Activated CD4-positive, alpha-beta T cell treated with anti-CD3 and anti-CD28 coated beads for 36 hours (primary cell): ENCODE measurements around the gene PIH1D1. TPM values are rescaled to one million over a fixed set of nuclear protein-coding genes. Genes with fewer than 3 reads are reported as not detected.

ENCODE experiments used
- ATAC-seq: fragments of 200-7000 bp; cut with Tn5 transposase; one replicate; pipeline ENCODE4 v1.10.0; 2021; ENCODE audit warnings: mild to moderate bottlenecking, moderate library complexity
- CTCF ChIA-PET: fragments of 350-600 bp; sonication (Branson Sonifier 250); formaldehyde crosslinking; loops from one replicate; lab custom pipeline; 2021; ENCODE audit warnings: antibody characterized with exemption; lab: Charles Lee
- POLR2A ChIA-PET: fragments of 350-600 bp; sonication (Branson Sonifier 250); formaldehyde crosslinking; loops from one replicate; lab custom pipeline; 2021; ENCODE audit warnings: antibody characterized with exemption, inconsistent platforms; lab: Charles Lee
- DNase-seq: peaks from one replicate; pipeline ENCODE4 v3.0.0-alpha.2; 2020
- H3K27ac Mint-ChIP-seq: one replicate; pipeline ENCODE4 v1.8.0; 2021; ENCODE audit warnings: mixed read lengths
- H3K27me3 Mint-ChIP-seq: one replicate; pipeline ENCODE4 v1.8.0; 2021; ENCODE audit warnings: mixed read lengths
- H3K36me3 Mint-ChIP-seq: one replicate; pipeline ENCODE4 v1.8.0; 2021; ENCODE audit warnings: low read depth, mixed read lengths
- H3K4me1 Mint-ChIP-seq: one replicate; pipeline ENCODE4 v1.8.0; 2021; ENCODE audit warnings: mixed read lengths
- H3K4me3 Mint-ChIP-seq: one replicate; pipeline ENCODE4 v1.8.0; 2021; ENCODE audit warnings: mild to moderate bottlenecking, moderate library complexity, mixed read lengths
- H3K9me3 Mint-ChIP-seq: one replicate; pipeline ENCODE4 v1.8.0; 2021; ENCODE audit warnings: low read depth, mixed read lengths
- intact Hi-C, 2 experiments: fragments of 100-400 bp; cut with DNase I in 1 of 2; cut with micrococcal nuclease in 1 of 2; formaldehyde crosslinking; loops; one replicate each; pipeline versions ENCODE4 v1.14.2 to v1.15.1; 2022 to 2024; cut with DNase I, micrococcal nuclease
- total RNA-seq, 2 experiments: library from RNA; stranded (reverse); gene quantifications; one replicate each; pipeline ENCODE4 v1.2.3, GENCODE V29; 2021

Gene PIH1D1
- total RNA-seq, 2 experiments from 2014 or later: 117 to 138 TPM

DNA sequence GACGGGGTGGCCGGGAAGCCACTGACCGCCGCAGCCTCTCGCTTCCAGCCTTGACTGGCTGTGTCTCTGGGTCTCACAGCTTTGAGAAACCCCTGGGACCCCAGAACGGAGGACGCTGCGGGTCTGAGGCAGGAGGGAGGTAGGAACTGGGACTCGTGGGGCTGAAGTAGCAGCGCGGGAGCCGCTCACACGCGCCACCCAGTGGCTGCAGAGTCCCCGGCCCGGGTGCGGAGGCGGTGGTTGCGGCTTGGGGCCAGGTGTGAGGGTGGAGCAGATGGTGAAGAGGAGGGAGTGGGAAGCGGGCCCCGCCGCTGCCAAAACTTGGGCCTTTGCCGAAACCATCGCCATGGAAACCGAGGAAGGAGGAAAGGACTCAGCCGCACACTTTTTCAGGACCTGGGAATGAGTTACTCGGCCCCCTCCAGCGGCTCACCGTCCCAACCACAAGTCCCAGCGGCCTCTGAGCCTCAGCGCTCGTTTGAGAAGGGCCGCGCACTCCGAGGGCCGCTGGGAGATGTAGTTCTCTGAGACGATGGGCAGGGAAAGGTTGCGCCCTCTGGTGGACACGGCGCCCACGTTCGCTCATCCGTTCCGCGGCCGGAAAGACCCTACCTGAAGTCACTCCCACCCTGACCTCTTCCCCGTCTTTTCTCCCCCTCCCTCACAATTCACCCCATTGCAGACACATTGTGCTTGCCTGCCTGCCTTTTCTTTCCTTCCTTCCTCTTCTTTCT lies 8.1 kb downstream of the PIH1D1 start:
- H3K4me1 Mint-ChIP-seq: peaks cover 33% of the 10 kb centered on the region
- intact Hi-C loops: loop anchor here (1.0 to 5.0 kb wide), 17 partner anchors 8 to 705 kb away; partner anchors contain the start of genes FLT3LG (in 2 of the 2), PIH1D1 (in 2 of the 2), C19orf73 (in 1 of the 2) and DKKL1 (in 1 of the 2)
- ChIA-PET POLR2A (no interaction called here), CTCF (interaction anchor here (0.6 to 1.9 kb wide), 4 partner anchors 22 to 96 kb away, joined by 3 to 5 read pairs (median 3); no protein-coding TSS in a partner anchor)
- ATAC-seq (peak; percentile 91), DNase-seq (peak; percentile 97)
- peaks cover 17% of the 10 kb centered on the region for H3K36me3 Mint-ChIP-seq
- H3K9me3 Mint-ChIP-seq: no peaks in the 10 kb centered on the region
- H3K27ac Mint-ChIP-seq: peak overlapping the region; percentile 83
- H3K27me3 Mint-ChIP-seq: peaks cover 37% of the 10 kb centered on the region
- H3K4me3 Mint-ChIP-seq: peak overlapping the region; percentile 73

DNA sequence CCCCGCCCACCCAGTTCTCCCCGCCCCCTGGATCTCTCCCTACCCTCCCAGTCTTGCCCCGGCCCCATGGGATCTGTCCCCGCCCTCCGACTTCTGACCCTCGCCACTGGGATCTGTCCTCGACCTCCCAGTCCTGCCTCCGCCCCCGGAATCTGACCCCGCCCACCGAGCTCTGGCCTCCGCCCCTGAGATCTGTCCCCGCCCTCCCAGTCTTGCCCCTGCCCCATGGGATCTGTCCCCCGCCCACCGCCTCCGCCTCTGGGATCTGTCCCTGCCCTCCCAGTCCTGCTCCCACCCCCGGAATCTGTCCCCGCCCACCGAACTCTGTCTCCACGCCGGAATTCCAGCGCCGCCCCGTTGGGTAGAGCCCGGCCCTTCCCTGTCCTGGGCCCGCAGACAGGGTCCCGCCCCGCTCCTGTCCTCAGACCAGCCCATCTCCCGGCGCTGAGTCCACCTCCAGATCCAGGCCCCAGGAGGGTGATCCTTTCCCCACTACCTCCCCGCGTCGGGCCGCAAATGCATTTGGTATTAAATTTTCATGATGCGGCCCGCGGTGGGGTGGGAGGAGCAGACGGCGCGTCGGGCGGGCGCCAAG lies 8.7 kb downstream of the PIH1D1 start:
- CTCF ChIA-PET: interaction anchor here (0.7 to 1.9 kb wide), 4 partner anchors 13 to 51 kb away, joined by 3 to 5 read pairs (median 4); no protein-coding TSS in a partner anchor
- H3K27me3 Mint-ChIP-seq: peaks cover 44% of the 10 kb centered on the region

DNA sequence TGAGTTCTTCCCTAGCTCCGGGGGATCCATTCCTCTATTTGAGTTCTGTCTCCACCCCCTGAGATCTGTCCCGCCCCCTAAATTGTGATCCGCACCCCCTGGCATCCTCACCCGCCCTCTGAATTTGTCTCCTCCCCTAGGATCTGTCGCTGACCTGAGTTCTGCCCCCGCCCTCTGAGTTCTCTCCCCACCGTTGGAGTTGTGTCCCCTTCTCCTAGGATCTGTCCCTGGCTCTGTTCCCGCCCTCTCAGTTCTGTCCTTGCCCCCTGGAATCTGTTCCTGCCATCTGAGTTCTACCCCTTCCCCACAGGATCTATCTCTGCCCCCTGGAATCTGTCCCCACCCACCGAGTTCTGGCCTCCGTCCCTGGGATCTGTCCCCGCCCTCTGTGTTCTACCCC lies 9.3 kb downstream of the PIH1D1 start:
- DNase-seq (peak; percentile 54), ATAC-seq (no peak)
- CTCF ChIA-PET: interaction anchor here (0.6 to 1.9 kb wide), 5 partner anchors 12 to 50 kb away, joined by 3 to 5 read pairs (median 3); no protein-coding TSS in a partner anchor

More for the DNA sequence above, 8.7 kb downstream of the PIH1D1 start:
- POLR2A ChIA-PET: interaction anchor here (0.5 kb wide), 1 partner anchor 584 kb away, joined by 4 read pairs; no protein-coding TSS in a partner anchor
- intact Hi-C loops: loop anchor here (1.0 to 5.0 kb wide), 17 partner anchors 8 to 704 kb away; partner anchors contain the start of genes FLT3LG (in 2 of the 2), PIH1D1 (in 2 of the 2), C19orf73 (in 1 of the 2) and DKKL1 (in 1 of the 2)
- no peaks in the 10 kb centered on the region for H3K9me3 Mint-ChIP-seq
- DNase-seq (peak; percentile 84), ATAC-seq (peak; percentile 13)
- H3K27ac Mint-ChIP-seq: no peak overlapping the region
- peak overlapping the region; percentile 73 for H3K4me3 Mint-ChIP-seq
- H3K4me1 Mint-ChIP-seq: peaks cover 28% of the 10 kb centered on the region
- peaks cover 11% of the 10 kb centered on the region for H3K36me3 Mint-ChIP-seq

DNA sequence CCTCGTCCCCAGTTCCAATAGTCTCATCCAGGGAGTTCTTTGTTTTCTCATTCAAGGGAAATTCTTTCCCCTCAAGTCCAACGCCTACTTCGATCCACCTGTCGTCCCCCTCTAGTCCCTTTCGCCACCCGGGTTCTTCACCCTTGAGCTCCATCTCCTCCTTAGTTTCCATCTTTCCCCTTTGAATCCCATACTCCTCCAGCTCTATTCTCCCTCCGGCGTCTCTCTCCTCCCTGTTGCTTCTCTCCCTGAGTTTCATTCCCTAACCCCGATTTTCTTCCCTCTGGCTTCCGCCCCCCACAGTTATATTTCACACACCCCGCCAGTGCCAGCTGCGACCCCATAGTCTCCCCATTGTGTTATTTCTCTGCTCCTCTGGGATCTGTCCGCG lies 9.7 kb downstream of the PIH1D1 start:
- peaks cover 53% of the 10 kb centered on the region for H3K27me3 Mint-ChIP-seq
- H3K4me3 Mint-ChIP-seq: peak overlapping the region; percentile 73
- ChIA-PET CTCF (interaction anchor here (0.6 to 1.9 kb wide), 5 partner anchors 12 to 636 kb away, joined by 3 to 5 read pairs (median 3); no protein-coding TSS in a partner anchor), POLR2A (no interaction called here)
- H3K27ac Mint-ChIP-seq: no peak overlapping the region
- no peaks in the 10 kb centered on the region for H3K9me3 Mint-ChIP-seq
- ATAC-seq: no peak
- peaks cover 5% of the 10 kb centered on the region for H3K36me3 Mint-ChIP-seq
- intact Hi-C loops: loop anchor here (2.0 to 5.0 kb wide), 7 partner anchors 35 to 703 kb away; partner anchors contain the start of genes C19orf73 (in 1 of the 2), PPFIA3 (in 1 of the 2), PRMT1 (in 1 of the 2) and RPS11 (in 1 of the 2)
- peaks cover 28% of the 10 kb centered on the region for H3K4me1 Mint-ChIP-seq
- no peak for DNase-seq

More for the DNA sequence above, 9.3 kb downstream of the PIH1D1 start:
- Mint-ChIP-seq H3K27me3 (peaks cover 49% of the 10 kb centered on the region), H3K36me3 (peaks cover 6% of the 10 kb centered on the region), H3K4me3 (peak overlapping the region; percentile 73), H3K4me1 (peaks cover 28% of the 10 kb centered on the region), H3K27ac (no peak overlapping the region), H3K9me3 (no peaks in the 10 kb centered on the region)
- intact Hi-C loops: loop anchor here (2.0 to 5.0 kb wide), 7 partner anchors 35 to 704 kb away; partner anchors contain the start of genes C19orf73 (in 1 of the 2), PPFIA3 (in 1 of the 2), PRMT1 (in 1 of the 2) and RPS11 (in 1 of the 2)
- POLR2A ChIA-PET: interaction anchor here (0.5 kb wide), 1 partner anchor 585 kb away, joined by 4 read pairs; no protein-coding TSS in a partner anchor

DNA sequence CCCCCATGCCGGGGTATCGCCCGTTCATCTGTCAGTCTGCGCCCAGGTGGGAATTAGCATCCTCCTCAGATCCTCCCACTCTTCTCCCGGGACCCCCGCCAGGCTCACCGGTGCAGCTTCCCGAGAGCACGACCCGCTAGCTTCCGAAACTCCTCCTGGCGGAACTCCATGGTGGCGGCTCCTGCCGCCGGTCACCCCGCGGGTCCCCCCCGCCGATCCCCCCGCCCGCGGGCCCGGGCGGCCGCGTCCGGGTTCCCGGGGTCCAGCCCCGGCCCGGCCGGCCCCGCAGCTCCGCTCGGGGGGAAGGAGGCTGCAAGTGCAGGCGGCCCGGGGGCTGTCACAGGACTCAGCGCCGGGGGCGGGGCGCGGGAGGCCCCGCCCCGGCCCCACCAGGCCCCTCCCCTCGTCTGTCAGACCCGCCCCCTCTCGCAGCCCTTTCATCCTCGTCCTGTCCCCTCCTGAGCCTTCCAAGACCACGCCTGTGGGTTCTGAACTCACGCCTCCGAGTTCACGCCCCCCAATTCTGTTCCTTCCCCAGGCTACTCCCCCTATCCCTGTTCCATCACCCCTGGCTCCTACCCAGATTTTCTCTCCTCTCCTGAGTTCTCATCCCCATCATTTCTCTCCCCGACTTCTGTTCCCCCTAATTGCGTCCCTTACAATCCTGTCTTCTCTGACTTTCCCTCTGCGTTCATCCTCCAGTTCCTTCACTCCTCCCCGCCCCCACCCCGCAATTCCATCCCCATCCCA lies 10.2 kb downstream of the PIH1D1 start, which contains the start of gene SLC17A7:
Gene SLC17A7, minus strand, starts transcription at position 318 of the 750 bp plus-strand sequence. Its CDS starts 148 bp downstream, at position 170.
- ATAC-seq: peak; percentile 13
- intact Hi-C loops: loop anchor here in 1 of 2 experiments (5.0 kb wide), 1 partner anchor 34 kb away; no protein-coding TSS in a partner anchor

DNA sequence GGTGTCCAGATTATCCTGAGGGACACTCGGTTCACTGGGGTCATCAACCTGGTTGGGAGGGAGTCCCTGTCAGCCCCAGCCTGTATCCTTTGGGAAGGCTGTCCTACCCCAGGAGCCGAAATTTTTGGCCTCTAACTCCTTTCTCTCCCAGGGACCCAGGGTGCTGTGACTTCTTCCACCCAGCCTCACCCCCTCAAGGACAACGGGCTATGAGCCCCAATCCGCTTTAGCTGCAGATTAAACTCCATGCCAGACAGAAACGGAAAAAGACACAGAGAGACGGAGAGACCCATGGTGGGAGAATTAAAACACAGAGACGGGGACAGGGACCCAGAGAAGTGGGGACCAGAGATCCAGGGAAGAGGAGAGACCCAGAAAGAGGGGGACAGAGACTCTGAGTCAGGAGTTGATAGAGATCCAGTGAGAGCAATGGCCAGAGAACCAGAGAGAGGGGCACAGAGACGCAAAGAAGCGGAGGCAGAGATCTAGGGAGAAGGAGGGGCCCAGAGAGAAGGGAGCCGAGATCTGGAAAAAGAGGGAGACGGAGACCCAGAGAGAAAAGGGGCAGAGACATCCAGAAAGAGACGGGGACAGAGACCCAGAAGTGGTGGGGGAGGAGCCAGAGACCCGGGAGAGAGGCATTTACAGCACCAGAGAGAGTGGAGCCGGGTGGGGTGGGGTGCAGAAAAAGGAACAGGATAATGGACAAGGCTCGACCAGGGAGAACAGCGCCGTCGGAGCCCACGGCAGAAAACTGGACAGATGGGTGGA lies 11.0 kb downstream of the PIH1D1 start:
- Mint-ChIP-seq H3K9me3 (no peaks in the 10 kb centered on the region), H3K4me1 (peaks cover 36% of the 10 kb centered on the region), H3K27ac (no peak overlapping the region), H3K36me3 (no peaks in the 10 kb centered on the region), H3K27me3 (peaks cover 63% of the 10 kb centered on the region), H3K4me3 (peak overlapping the region; percentile 7)
- CTCF ChIA-PET: interaction anchor here (0.6 to 1.5 kb wide), 3 partner anchors 11 to 134 kb away, joined by 3 to 4 read pairs (median 4); no protein-coding TSS in a partner anchor
- POLR2A ChIA-PET: no interaction called here
- DNase-seq (no peak), ATAC-seq (no peak)
- intact Hi-C loops: loop anchor here in 1 of 2 experiments (5.0 kb wide), 1 partner anchor 33 kb away; no protein-coding TSS in a partner anchor

More for the DNA sequence above, 10.2 kb downstream of the PIH1D1 start, which contains the start of gene SLC17A7:
- H3K27ac Mint-ChIP-seq: no peak within 1 kb of the TSS
- no peaks in the 10 kb centered on the region for H3K36me3 Mint-ChIP-seq
- CTCF ChIA-PET: interaction anchor here (0.6 to 1.9 kb wide), 5 partner anchors 12 to 635 kb away, joined by 3 to 5 read pairs (median 3); no protein-coding TSS in a partner anchor
- DNase-seq: peak; percentile 76
- POLR2A ChIA-PET: no interaction called here
- H3K4me1 Mint-ChIP-seq: peaks cover 31% of the 10 kb centered on the region
- H3K4me3 Mint-ChIP-seq: peak within 1 kb of the TSS; percentile 73
- no peaks in the 10 kb centered on the region for H3K9me3 Mint-ChIP-seq
- H3K27me3 Mint-ChIP-seq: peaks cover 56% of the 10 kb centered on the region

DNA sequence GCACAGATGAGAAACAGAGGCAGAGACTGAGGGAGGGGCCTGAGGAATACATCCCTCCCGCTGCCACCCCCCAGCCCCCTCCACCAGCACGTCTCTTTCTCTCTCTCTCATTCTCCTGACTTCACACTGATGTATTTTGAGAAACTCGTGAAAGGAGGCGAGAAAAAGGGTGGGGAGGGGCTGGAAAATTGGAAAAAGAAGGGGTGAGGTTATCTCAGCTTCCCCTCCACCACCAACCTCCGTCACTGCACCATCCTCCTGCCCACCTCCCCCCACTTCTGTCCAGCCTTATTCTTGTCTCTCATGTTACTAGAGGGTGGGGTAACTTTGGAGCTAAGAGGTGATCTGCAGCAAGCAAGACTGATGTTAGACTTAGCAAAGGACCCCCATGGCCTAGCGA lies 11.8 kb downstream of the PIH1D1 start:
- no peaks in the 10 kb centered on the region for H3K9me3 Mint-ChIP-seq
- no peak overlapping the region for H3K27ac Mint-ChIP-seq
- peaks cover 32% of the 10 kb centered on the region for H3K4me1 Mint-ChIP-seq
- H3K27me3 Mint-ChIP-seq: peaks cover 70% of the 10 kb centered on the region
- intact Hi-C loops: loop anchor here in 1 of 2 experiments (5.0 kb wide), 1 partner anchor 33 kb away; no protein-coding TSS in a partner anchor
- POLR2A ChIA-PET: no interaction called here
- H3K36me3 Mint-ChIP-seq: no peaks in the 10 kb centered on the region
- CTCF ChIA-PET: interaction anchor here (0.6 to 1.5 kb wide), 4 partner anchors 10 to 297 kb away, joined by 3 to 4 read pairs (median 4); no protein-coding TSS in a partner anchor
- no peak overlapping the region for H3K4me3 Mint-ChIP-seq
- no peak for DNase-seq
- no peak for ATAC-seq

DNA sequence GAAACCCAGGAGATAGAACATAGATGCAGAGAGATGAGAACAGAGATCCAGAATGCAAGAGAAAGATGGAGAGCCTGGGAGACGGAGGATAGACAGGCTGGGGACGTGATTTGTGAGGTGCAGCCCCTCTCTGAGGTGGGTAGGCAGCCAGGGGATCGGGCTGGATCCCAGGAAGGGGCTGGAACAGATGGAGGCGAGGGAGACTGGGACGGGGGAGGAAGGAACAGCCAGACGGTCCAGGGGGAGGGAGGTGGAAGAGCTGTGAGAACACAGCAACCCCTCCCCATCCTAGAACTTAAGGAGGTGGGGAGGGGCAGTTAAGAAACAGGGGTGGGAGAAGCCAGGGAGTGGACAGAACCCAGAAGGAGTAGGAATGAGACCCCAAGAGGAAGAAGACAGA lies 13.4 kb downstream of the PIH1D1 start:
- no peak for DNase-seq
- Mint-ChIP-seq H3K36me3 (no peaks in the 10 kb centered on the region), H3K27me3 (peaks cover 79% of the 10 kb centered on the region), H3K4me1 (peaks cover 31% of the 10 kb centered on the region), H3K4me3 (no peak overlapping the region), H3K9me3 (no peaks in the 10 kb centered on the region), H3K27ac (no peak overlapping the region)
- POLR2A ChIA-PET: no interaction called here
- intact Hi-C loops: no loop called here
- no peak for ATAC-seq
- CTCF ChIA-PET: no interaction called here

DNA sequence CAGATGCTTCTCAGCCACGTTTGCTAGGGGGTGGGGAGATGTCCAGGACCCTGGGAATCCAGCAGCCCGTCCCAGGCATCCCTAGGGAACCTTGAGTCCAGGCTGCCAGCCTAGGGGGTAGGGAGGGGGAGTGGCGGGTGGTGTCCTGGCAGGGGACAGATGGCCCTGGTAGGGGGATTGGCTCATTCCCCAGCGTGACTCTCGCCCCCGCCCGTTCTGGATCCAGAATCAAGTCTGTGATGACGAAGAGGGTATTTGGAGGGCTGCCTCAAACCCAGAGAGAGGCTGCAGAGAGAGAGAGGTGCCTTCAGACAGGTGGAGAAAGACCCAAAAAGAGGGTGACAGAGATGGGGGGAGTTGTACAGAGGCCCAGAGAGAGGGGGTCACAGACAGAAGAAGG lies 14.4 kb downstream of the PIH1D1 start:
- no peak overlapping the region for H3K27ac Mint-ChIP-seq
- peaks cover 28% of the 10 kb centered on the region for H3K4me1 Mint-ChIP-seq
- POLR2A ChIA-PET: interaction anchor here (1.9 kb wide), 1 partner anchor 11 kb away, joined by 4 read pairs; no protein-coding TSS in a partner anchor
- H3K9me3 Mint-ChIP-seq: no peaks in the 10 kb centered on the region
- no peaks in the 10 kb centered on the region for H3K36me3 Mint-ChIP-seq
- CTCF ChIA-PET: no interaction called here
- no peak for DNase-seq
- ATAC-seq: no peak
- intact Hi-C loops: no loop called here
- H3K4me3 Mint-ChIP-seq: no peak overlapping the region
- H3K27me3 Mint-ChIP-seq: peaks cover 81% of the 10 kb centered on the region
